ENCODE data around the gene STAMBPL1.

GRCh38 chr10:88966797-88967196, 86.8 kb downstream of the STAMBPL1 start:
- TF ChIP-seq CTCF (IDR thresholded peaks at IDR 0.05; ENCODE audit: extremely low read depth in 1 of 2, insufficient read depth in 1 of 2, low read depth in 1 of 2, low read length in 2 of 2) (no peak), JUN (IDR thresholded peaks at IDR 0.05; ENCODE audit: borderline replicate concordance, insufficient read depth, insufficient read length, low read depth) (no peak), POLR2AphosphoS5 (IDR thresholded peaks at IDR 0.05; ENCODE audit: insufficient read depth, low read depth, low read length) (no peak), GATA2 (IDR thresholded peaks at IDR 0.05; ENCODE audit: insufficient read depth, insufficient read length, low read depth, low read length) (no peak), POLR2A (IDR thresholded peaks at IDR 0.05; ENCODE audit: low read depth, low read length) (no peak), EZH2 (IDR thresholded peaks at IDR 0.05; ENCODE audit: borderline replicate concordance, low read depth, low read length, severe bottlenecking) (no peak), MAX (IDR thresholded peaks at IDR 0.05; ENCODE audit: insufficient read depth, insufficient read length) (no peak), MYC (IDR thresholded peaks at IDR 0.05; ENCODE audit: low read depth, low read length) (no peak)

Measured in endothelial cell of umbilical vein (primary cell).